ENCODE results near the gene FBLN2.

GRCh38 chr3:13536832-13537231, 12.1 kb upstream of the FBLN2 start:
- TF ChIP-seq CTCF (conservative IDR thresholded peaks at IDR 0.05; ENCODE audit: low read depth, low read length) (no peak), EZH2 (IDR thresholded peaks at IDR 0.05; ENCODE audit: low read length, unreplicated experiment) (no peak), EZH2phosphoT487 (IDR thresholded peaks at IDR 0.05; ENCODE audit: borderline replicate concordance, low read length) (no peak)

Data from PC-3 (cell line).